ENCODE data around the gene PRRC2A. TPM values are rescaled to one million over a fixed set of nuclear protein-coding genes. Genes with fewer than 3 reads are reported as not detected.

Gene PRRC2A
- total RNA-seq, 1 experiment from 2014 or later = 383 TPM

GRCh38 chr6:31631209-31631608, 10.7 kb downstream of the PRRC2A start:
- H3K9me3 Mint-ChIP-seq = no peaks in the 10 kb centered on the region
- Histone ChIP-seq H3K27ac (ENCODE audit: insufficient read length, low read depth, low read length) (no peak overlapping the region), H2BK5ac (ENCODE audit: insufficient read length, low read length) (no peak overlapping the region), H2AK5ac (ENCODE audit: insufficient read length, low read length) (no peak overlapping the region), H3K56ac (ENCODE audit: insufficient read length, low read depth, low read length) (no peak overlapping the region), H4K5ac (ENCODE audit: insufficient read length, low read depth, low read length) (no peak overlapping the region), H3K18ac (ENCODE audit: insufficient read length, low read depth, low read length) (no peak overlapping the region), H2AFZ (ENCODE audit: low read length) (no peak overlapping the region), H3K79me2 (ENCODE audit: insufficient read depth, low read length) (no peaks in the 10 kb centered on the region), H3K9me3 (ENCODE audit: control insufficient read depth, low read depth, low read length) (no peaks in the 10 kb centered on the region), H3K23me2 (ENCODE audit: insufficient read length, low read depth, low read length, poor library complexity, severe bottlenecking) (no peaks in the 10 kb centered on the region), H3K79me1 (ENCODE audit: insufficient read depth, low read depth, low read length, poor library complexity, severe bottlenecking) (peaks cover 3% of the 10 kb centered on the region), H3K23ac (ENCODE audit: insufficient read length, low read depth, low read length) (no peak overlapping the region), H4K91ac (ENCODE audit: insufficient read length, low read depth, low read length) (no peak overlapping the region), H3K4me1 (ENCODE audit: insufficient read depth, low read length) (no peaks in the 10 kb centered on the region), H3T11ph (ENCODE audit: low read length) (no peak overlapping the region), H2BK12ac (ENCODE audit: insufficient read length, low read depth, low read length) (no peak overlapping the region), H2BK20ac (ENCODE audit: low read depth, low read length, poor library complexity, severe bottlenecking) (no peak overlapping the region), H3K14ac (ENCODE audit: insufficient read depth, low read length) (no peak overlapping the region), H4K20me1 (ENCODE audit: control insufficient read depth, insufficient read depth, insufficient read length) (no peaks in the 10 kb centered on the region), H4K8ac (replicated peaks; ENCODE audit: insufficient read length, low read depth, low read length) (no peak overlapping the region), H2BK120ac (ENCODE audit: low read depth, low read length, poor library complexity, severe bottlenecking) (no peak overlapping the region), H3K9ac (ENCODE audit: extremely low read depth, insufficient read length, low read length) (no peak overlapping the region), H2BK15ac (ENCODE audit: low read depth, low read length) (no peak overlapping the region), H3K4me2 (ENCODE audit: insufficient read depth, insufficient read length, low read length) (no peak overlapping the region), H3K27me3 (ENCODE audit: insufficient read depth, low read length) (no peaks in the 10 kb centered on the region), H3K4ac (ENCODE audit: low read depth, low read length) (no peak overlapping the region)
- no peak for DNase-seq
- H3K4me3 Mint-ChIP-seq = no peak overlapping the region
- no CpG with 5 or more reads among the region's 16 CpGs for WGBS (ENCODE audit: extremely low coverage, insufficient read length, low lambda C conversion rate)
- H3K27me3 Mint-ChIP-seq (ENCODE audit: low read depth) = no peaks in the 10 kb centered on the region; the same call in 1 of the 2 replicates
- peak overlapping the region in 1 of 3 experiments; percentile 56; a peak in 2 of 7 replicates for H3K27ac Mint-ChIP-seq
- peaks cover 0 to 3% of the 10 kb centered on the region in 2 experiments; a peak in 1 of 4 replicates for H3K4me1 Mint-ChIP-seq
- peaks cover 82 to 100% (median 100%) of the 10 kb centered on the region in 3 experiments for H3K36me3 Mint-ChIP-seq (ENCODE audit: insufficient read depth in 1 of 3, low read depth in 3 of 3)
- TF ChIP-seq CTCF (conservative IDR thresholded peaks at IDR 0.05) = no peak

All from H9 (cell line).